Spleen (tissue), 11 donors: ENCODE measurements around the gene CEP95. TPM values are rescaled to one million over a fixed set of nuclear protein-coding genes. Genes with fewer than 3 reads are reported as not detected.

Source experiments
- DNase-seq: peaks from one replicate; pipeline ENCODE4 v3.0.0-alpha.2; 2020
- H3K27ac ChIP-seq, 8 donors: fragments of 200-600 bp; sonication (generic) in 7 of 8; 1 replicate in 4 of 8; 2 replicates in 4 of 8; pipeline versions ENCODE4 v1.5.0 to v1.8.0; 2016 to 2021; ENCODE audit warnings: inconsistent platforms in 4 of 8, mild to moderate bottlenecking in 4 of 8, moderate library complexity in 1 of 8
- H3K27me3 ChIP-seq, 7 donors: fragments of 200-600 bp; sonication (generic) in 6 of 7; replicated peaks in 1 of 7; 1 replicate in 4 of 7; 2 replicates in 3 of 7; pipeline versions ENCODE4 v1.5.0 to v1.8.0; 2016 to 2021; ENCODE audit warnings: inconsistent platforms in 3 of 7, mild to moderate bottlenecking in 1 of 7
- H3K36me3 ChIP-seq, 6 donors: fragments of 200-600 bp; sonication (generic) in 5 of 6; 1 replicate in 4 of 6; 2 replicates in 2 of 6; pipeline versions ENCODE4 v1.5.0 to v1.8.0; 2016 to 2021; ENCODE audit warnings: inconsistent platforms in 2 of 6
- H3K4me1 ChIP-seq, 6 donors: fragments of 200-600 bp; sonication (generic) in 5 of 6; 1 replicate in 3 of 6; 2 replicates in 3 of 6; pipeline versions ENCODE4 v1.5.0 to v1.8.0; 2016 to 2021; ENCODE audit warnings: inconsistent platforms in 3 of 6
- H3K4me3 ChIP-seq, 8 donors: fragments of 200-600 bp; sonication (generic) in 7 of 8; 1 replicate in 4 of 8; 2 replicates in 4 of 8; pipeline versions ENCODE4 v1.5.0 to v1.8.0; 2016 to 2021; ENCODE audit warnings: inconsistent platforms in 4 of 8, mild to moderate bottlenecking in 4 of 8, moderate library complexity in 2 of 8
- H3K9me3 ChIP-seq, 8 donors: fragments of 200-600 bp; sonication (generic) in 7 of 8; 1 replicate in 4 of 8; 2 replicates in 4 of 8; pipeline versions ENCODE4 v1.5.0 to v1.8.0; 2016 to 2021; ENCODE audit warnings: inconsistent platforms in 4 of 8
- CTCF ChIP-seq, 11 experiments: fragments of 200-600 bp in 7 of 11; fragments of 450-650 bp in 4 of 11; sonication (generic) in 4 of 11; IDR thresholded peaks in 8 of 11; conservative IDR thresholded peaks in 3 of 11; 1 replicate in 7 of 11; 2 replicates in 4 of 11; pipeline versions ENCODE4 v1.4.0 to v1.8.0; 2016 to 2021; ENCODE audit warnings: antibody characterized with exemption in 11 of 11, inconsistent platforms in 4 of 11, mild to moderate bottlenecking in 1 of 11
- POLR2A ChIP-seq, 3 donors: fragments of 450-650 bp; IDR thresholded peaks; one replicate each; pipeline ENCODE4 v1.5.1; 2017; ENCODE audit warnings: antibody characterized with exemption in 3 of 3, mild to moderate bottlenecking in 1 of 3
- POLR2AphosphoS5 ChIP-seq, 3 donors: sonication (generic); formaldehyde crosslinking; IDR thresholded peaks; one replicate each; pipeline ENCODE4 v1.5.1; 2017; ENCODE audit warnings: antibody characterized with exemption in 3 of 3
- WGBS, 5 donors: extraction: QIAGEN DNeasy Blood & Tissue Kit in 3 of 5; methylation state at CpG; one replicate each; pipeline versions ENCODE4 v1.1.5 to v1.1.7; 2013 to 2018; 5-methylcytosine and 5-hydroxymethylcytosine counted together
- intact Hi-C: fragments of 100-400 bp; cut with DNase I; formaldehyde crosslinking; loops from one replicate; pipeline ENCODE4 v1.15.0; 2023; ENCODE audit warnings: low total_unique reads
- polyA plus RNA-seq, 3 donors: library from polyadenylated mRNA; stranded (reverse); fragments of 200-250 nt; gene quantifications; one replicate each; pipeline ENCODE4 v1.2.1, GENCODE V29; 2013
- total RNA-seq, 7 donors: library from RNA; depleted of rRNA in 3 of 7; stranded (reverse); fragments of >200 nt in 3 of 7; fragmentation: NEBNext Ultra II Directional in 4 of 7; extraction: Animal tissue kit (Norgen Biotek cat#: 25700) in 4 of 7; gene quantifications; one replicate each; pipeline versions ENCODE4 v1.1.0 to v1.2.1, GENCODE V29; 2016 to 2021
- donor health status: healthy with polysubstance abuse.
- donor health status: DM: no; HTN: no; CAD: no; lungs with moderate emphysema.
- donor health status: DM: no; HTN: no; CAD: no.
- donor health status: Bipolar disorder and iron deficiency.
- donor health status: healthy.
- donor health status: DM: no; HTN: no; CAD: no.
- donor health status: DM: yes; HTN: yes; CAD: no.

The CEP95 gene
- total and polyA plus RNA-seq, 10 donors = 33.5 to 83.9 (median 53.5) TPM

GRCh38 chr17:64537488-64537887, 30.7 kb downstream of the CEP95 start:
- H3K36me3 ChIP-seq = peaks cover 0 to 100% (median 76%) of the 10 kb centered on the region in 6 donors
- no peak for DNase-seq
- H3K4me3 ChIP-seq = no peak overlapping the region
- H3K4me1 ChIP-seq = peaks cover 0 to 8% (median 2%) of the 10 kb centered on the region in 6 donors
- TF ChIP-seq CTCF (IDR thresholded peaks at IDR 0.05 in 8 of 11, conservative IDR thresholded peaks at IDR 0.05 in 3 of 11) (no peak), POLR2A (IDR thresholded peaks at IDR 0.05) (no peak), POLR2AphosphoS5 (IDR thresholded peaks at IDR 0.05) (peak in 1 of 3 donors; percentile 6)
- peak overlapping the region in 2 of 8 donors; percentile 0 to 1 for H3K27ac ChIP-seq
- no peaks in the 10 kb centered on the region for H3K27me3 ChIP-seq
- intact Hi-C loops = no loop called here
- WGBS, 5 donors = 72 to 86% (median 83%) methylated on average over 5 of the region's 5 CpGs
- H3K9me3 ChIP-seq = no peaks in the 10 kb centered on the region

DNA sequence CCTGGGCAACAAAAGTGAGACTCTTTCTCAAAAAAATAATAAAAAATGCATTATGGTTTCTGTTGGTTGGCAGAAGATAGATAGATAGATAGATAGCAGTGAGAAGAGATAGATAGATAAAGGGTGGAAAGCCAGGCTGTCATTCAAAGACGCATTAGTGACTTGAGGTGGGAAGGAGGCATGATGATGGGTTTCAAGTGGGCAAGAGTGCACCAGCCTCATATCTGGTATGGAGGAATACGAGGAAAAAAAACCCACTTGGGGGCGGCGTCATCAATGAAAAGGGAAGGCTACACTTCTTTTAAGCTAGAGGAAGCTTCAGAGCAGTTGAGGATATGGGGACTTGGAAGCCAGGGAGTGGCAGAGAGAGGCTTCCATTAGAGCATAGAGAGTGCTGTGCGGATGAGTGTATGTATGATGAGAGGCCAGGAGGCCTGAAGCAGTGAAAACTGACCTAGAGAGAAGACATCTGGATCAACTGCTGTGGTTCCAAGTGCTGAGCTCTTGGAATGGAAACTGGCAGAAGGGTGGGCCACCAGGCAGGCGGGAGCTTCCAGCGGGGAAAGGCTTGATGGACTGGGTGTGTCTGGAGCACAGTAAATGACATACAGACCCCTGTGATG, 31.8 kb downstream of the CEP95 start:
- H3K4me3 ChIP-seq = no peak overlapping the region
- no peak for DNase-seq
- H3K4me1 ChIP-seq = peaks cover 0 to 8% (median 2%) of the 10 kb centered on the region in 6 donors
- no peaks in the 10 kb centered on the region for H3K9me3 ChIP-seq
- peaks cover 0 to 99% (median 70%) of the 10 kb centered on the region in 6 donors for H3K36me3 ChIP-seq
- no peak for TF ChIP-seq POLR2A (IDR thresholded peaks at IDR 0.05)
- TF ChIP-seq CTCF (IDR thresholded peaks at IDR 0.05 in 8 of 11, conservative IDR thresholded peaks at IDR 0.05 in 3 of 11) = no peak
- peak in 1 of 3 donors; percentile 17 for TF ChIP-seq POLR2AphosphoS5 (IDR thresholded peaks at IDR 0.05)
- H3K27me3 ChIP-seq = no peaks in the 10 kb centered on the region
- 87 to 93% (median 92%) methylated on average over 7 of the region's 7 CpGs for WGBS, 5 donors
- intact Hi-C loops = no loop called here
- peak overlapping the region in 1 of 8 donors; percentile 7 for H3K27ac ChIP-seq

DNA sequence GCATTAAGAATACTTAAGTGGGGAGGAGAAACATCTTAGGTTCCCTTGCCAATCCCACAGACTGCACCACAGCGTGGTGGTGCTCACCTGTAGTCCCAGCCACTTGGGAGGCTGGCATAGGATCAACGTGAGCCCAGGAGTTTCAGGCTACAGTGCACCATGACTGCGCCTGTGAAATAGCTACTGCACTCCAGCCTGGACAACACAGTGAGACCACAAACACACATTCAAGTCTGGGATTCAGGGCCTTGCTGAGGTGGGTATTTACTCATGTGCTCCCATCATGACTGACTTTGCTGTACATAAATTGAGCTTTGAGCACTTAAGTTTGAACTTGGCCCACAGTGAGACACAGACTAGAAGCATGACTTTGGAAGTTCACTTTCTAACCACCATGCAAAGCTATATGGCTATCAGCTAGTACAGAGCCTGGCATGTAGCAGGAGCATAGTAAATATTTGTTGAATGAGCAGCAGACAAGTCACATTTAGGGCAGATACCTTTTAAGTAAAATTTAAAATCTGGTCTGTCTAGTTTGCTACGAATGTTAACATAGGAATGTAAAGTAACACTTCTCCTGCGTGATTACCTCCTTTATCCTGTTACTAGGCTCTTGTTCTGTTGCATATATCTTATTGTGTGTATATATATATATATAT, 33.5 kb downstream of the CEP95 start:
- 94 to 97% (median 95%) methylated on average over 5 of the region's 5 CpGs for WGBS, 5 donors

More for the DNA sequence above, 33.5 kb downstream of the CEP95 start:
- DNase-seq = no peak
- intact Hi-C loops = no loop called here
- Histone ChIP-seq H3K27ac (no peak overlapping the region), H3K36me3 (peaks cover 0 to 99% (median 65%) of the 10 kb centered on the region in 6 donors), H3K9me3 (no peaks in the 10 kb centered on the region), H3K4me1 (peaks cover 0 to 5% (median 0%) of the 10 kb centered on the region in 6 donors), H3K4me3 (no peak overlapping the region), H3K27me3 (no peaks in the 10 kb centered on the region)
- no peak for TF ChIP-seq POLR2A (IDR thresholded peaks at IDR 0.05)
- peak in 2 of 3 donors; percentile 7 to 21 for TF ChIP-seq POLR2AphosphoS5 (IDR thresholded peaks at IDR 0.05)
- no peak for TF ChIP-seq CTCF (IDR thresholded peaks at IDR 0.05 in 8 of 11, conservative IDR thresholded peaks at IDR 0.05 in 3 of 11)
